ENCODE data around the gene TMEM127. TPM values are rescaled to one million over a fixed set of nuclear protein-coding genes. Genes with fewer than 3 reads are reported as not detected.
A peak's percentile ranks its signal among the peaks of the same experiment; 100 is the strongest.

Gene TMEM127
- polyA plus RNA-seq, 4 donors = 34.2 to 45.8 (median 43.7) TPM

DNA sequence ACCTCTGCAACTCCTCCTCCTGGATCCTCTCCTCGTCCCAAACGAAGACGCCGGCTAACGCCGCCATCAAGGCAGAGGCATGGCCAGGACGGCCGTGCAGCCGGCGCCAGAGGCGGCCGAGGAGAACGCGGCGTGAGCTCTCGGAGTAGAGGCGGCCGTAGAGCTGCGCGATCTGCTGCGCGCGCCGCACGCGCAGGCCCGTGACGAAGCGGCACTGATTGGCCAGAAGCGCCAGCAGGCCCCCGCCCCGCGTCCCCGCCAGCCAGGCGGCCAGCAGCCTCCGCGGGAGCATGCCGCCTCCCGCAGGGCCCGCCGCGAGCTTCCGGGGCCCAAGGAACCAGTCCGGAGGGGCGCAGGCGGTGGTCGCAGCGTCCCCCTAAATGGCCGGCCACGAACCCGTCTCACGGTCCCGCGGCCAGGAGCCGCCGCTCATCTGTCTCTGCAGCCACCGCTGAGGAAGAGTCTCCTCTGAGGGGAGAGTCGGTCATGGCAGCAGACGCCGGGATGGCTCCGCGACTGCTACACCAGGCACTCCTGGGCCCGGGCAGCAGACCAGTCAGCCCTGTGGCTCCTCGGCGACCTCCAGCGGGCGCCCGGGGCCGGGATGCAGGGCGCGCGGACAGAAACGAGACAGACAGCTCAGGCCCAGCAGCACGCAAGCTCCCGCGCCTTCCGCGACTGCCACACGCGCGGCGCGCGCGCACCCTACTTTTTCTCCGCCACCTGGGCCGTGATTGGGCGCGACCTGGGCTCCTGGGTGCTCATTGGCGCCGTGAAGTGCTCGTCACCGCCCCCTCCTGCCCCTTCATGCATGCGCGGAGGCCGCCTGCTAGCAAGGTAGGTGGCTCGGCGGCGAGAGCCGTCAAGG, 57.4 kb downstream of the TMEM127 start, which contains the start of gene STARD7:
Gene STARD7 (minus strand): TSS at position 685 of the 868 bp plus-strand sequence. CDS start 393 bp downstream, at position 292.
- DNase-seq (ENCODE audit: low read depth in 4 of 4, low spot score in 3 of 4) = peak; percentile 93 to 95 (median 94)

DNA sequence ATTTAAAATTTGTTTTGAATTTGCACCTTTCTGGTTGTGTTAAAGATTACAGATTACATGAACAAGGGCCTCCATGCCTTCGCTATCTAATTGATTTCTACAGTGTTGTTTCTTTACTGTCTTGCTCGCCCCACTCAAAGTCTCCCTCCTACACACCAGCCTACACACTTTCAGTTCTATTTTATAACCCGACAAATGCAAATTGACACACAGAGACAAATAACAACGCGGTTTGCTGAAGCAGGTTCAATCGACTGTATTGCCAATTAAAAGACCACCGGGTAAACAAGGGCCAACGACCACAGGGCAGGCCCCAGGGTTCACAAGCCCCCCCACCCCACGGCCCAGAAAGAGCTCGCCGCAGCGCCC, 58.0 kb downstream of the TMEM127 start:
- no peak for DNase-seq (ENCODE audit: low read depth in 4 of 4, low spot score in 3 of 4)

DNA sequence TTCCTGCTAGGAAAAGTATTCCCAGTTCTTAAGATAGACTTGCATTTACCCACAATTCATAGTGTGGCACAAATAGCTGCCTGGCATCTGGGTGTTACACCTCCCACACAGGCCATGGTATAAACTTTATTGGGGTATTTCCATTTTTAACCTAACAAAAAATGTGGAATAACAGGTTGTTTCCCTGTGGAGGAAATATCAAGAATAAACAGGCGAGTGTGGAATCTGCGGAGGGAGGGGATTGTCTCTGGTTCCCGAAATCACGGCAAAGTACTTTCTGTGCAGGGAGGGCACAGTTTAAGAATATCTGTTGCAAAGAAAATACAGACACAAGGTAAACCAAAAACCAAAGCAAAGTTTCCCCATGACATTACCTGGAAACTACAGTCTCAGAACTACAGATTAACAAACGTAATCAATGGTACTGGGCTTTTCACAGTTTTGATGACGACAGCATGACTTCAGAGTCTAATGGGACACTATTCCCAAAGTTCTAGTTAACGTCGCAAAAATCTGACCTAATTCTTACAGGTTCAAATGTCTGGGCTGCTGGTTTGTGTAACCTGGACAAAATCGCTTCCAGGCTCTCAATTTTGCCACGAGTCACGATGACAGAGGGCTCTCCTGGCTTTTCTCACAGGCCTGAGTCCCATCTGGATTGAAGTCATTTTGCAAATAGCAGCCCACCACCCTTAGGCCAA, 58.6 kb downstream of the TMEM127 start:
- no peak for DNase-seq (ENCODE audit: low read depth in 4 of 4, low spot score in 3 of 4)

DNA sequence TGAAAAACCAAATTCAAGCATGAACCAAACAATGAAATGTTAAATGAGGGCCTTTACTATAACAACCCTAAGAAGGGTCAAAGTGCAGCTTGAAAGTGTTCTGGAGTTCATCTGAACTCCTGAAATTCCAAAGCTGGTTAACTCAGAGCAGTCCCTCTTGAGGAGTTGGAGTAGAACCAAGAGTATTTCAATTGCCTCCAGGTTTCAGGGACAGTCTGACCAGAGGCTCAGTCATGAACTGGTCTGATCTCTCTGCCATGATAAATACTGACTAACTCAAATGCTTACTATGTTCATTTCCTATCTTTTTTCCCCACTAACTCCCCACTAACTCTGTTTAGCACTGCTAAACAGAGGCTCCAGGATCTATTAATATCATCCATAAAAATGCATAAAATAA, 59.9 kb downstream of the TMEM127 start:
- no peak for DNase-seq (ENCODE audit: low read depth in 4 of 4, low spot score in 3 of 4)

DNA sequence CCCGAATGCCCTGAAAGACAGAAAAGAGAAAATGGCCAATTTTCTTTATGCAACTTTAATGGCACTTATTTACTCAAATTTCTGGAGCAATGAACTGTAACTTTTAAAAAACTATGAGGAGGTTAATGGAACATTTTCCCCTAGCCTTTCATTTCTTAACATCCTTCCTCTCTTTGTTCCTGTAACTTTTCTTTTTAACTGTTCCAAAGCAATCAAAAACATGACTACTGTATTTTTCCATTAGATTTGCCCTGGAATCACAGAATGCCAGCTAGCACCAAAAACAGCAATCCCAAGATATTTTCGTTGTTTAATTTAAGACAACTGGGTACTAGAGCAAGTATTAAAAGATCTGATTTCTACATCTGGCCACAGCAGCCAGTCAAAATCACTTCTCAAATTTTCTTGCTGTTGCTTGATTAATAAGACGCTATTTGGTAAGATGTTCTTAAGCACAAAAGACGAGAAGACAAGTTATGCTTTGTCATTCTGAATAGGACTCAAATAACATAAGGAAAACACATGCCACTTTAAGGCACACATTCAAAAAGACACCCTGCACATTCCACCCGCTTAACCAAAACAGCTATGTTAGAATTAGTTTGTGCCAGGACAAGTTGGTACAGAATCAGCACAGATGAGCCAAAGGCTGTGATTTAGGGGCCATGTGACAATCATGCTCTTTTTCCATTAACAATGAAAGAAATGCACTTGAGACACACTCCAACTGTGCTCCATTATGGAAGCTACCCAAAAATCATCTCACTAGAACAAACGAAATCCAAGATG, 60.8 kb downstream of the TMEM127 start:
- no peak for DNase-seq (ENCODE audit: low read depth in 4 of 4, low spot score in 3 of 4)

DNA sequence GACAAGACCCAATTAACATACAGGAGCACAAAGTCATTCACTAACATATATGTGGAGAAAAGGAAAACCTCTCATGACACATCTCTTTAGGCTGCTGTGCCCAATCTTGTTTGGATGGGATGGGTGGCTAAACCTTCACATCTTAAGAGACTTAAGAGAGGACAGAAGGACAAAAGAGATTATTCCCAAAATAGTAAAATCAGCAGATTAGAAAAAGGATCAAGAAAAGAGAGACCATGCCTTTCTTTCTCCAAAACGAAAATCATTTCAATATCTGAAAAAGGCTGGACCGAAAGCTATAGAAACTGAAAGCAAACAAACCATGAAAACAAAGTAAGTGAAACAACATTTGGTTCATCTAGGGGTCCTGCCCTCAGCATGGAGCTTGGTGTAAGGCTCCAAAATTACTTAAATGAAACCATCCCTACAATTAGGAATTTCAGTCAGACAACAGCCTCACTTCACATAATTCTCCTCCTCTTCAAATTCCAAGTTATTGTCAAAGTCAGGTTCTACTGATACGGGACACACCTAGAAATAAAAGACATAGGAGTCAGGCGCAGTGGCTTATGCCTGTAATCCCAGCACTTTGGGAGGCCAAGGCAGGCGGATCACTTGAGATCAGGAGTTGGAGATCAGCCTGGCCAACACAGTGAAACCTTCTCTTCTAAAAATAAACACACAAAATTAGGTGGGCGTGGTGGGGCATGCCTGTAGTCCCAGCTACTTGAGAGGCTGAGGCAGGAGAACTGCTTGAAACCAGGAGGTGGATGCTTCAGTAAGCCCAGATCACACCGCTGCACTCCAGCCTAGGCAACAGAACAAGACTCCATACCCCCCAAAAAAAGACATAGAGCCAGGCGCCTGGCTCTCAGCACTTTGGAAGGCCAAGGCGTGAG, 62.4 kb downstream of the TMEM127 start:
- DNase-seq (ENCODE audit: low read depth in 4 of 4, low spot score in 3 of 4) = no peak

DNA sequence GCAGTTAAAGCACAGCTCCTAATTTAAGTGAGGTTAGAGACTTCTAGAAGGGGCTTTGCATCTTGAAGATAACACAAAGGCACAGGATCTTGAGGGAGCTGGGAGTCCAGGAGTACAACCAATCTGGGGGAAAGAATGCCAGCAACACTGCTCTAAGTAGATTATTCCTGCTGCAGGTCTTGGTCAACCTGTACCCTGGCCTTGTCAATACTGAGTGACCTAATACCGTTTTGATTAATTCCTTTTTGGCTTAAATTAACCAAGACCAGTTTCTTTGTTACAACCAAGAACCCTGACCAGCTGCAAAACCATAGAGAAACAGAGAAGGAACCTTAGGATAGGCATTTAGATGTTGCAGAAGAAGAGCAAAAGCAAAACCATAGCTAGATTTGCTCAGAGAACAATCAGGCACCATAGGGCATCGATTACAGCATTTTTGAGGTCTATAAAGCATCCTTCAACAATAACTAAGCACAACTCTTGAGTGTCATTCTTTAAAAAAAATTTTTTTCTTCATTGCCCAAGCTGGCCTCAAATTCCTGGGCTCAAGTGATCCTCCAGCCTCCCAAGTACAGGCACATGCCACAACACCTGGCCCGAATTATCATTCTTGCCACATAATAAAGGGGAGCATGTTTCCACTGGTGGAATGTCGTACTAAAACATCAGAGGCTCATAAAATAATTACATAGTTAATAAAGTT, 63.5 kb downstream of the TMEM127 start:
- no peak for DNase-seq (ENCODE audit: low read depth in 4 of 4, low spot score in 3 of 4)

DNA sequence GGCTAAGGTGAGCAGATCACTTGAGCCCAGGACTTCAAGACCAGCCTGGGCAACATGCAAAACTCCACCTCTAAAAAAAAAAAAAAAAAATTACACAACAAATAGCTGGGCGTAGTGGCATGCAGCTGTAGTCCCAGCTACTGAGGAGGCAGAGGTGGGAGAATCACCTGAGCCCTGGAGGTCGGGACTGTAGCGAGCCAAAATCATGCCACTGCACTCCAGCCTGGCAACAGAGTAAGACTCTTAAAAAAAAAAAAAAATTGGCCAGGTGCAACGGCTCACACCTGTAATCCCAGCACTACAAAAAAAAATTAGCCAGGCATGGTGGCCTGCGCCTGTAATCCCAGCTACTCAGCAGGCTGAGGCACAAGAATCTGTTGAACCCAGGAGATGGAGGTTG, 64.5 kb downstream of the TMEM127 start:
- no peak for DNase-seq (ENCODE audit: low read depth in 4 of 4, low spot score in 3 of 4)

DNA sequence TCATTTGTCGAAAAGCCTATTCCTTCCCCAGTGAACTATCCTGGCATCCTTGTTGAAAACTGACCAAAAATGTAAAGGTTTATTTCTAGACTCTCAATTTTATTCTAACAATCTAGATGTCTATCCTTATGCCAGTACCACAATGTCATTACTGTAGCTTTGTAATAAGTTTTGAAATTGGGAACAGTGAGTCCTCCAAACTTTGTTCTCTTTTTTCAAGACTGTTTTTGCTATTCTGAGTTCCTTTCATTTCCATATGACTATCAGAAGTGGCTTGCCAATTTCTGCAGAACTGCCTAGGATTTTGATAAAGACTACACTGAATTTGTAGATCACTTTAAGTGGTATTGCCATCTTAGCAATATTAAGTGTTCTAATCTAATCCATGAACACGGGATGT, 66.9 kb downstream of the TMEM127 start:
- no peak for DNase-seq (ENCODE audit: low read depth in 4 of 4, low spot score in 3 of 4)

Other genes with a start within 250 kb of the TMEM127 start
- 1 to 10 TPM; 2.6 to 7.3 (median 3.2) TPM for gene GPAT2, start 231.1 kb downstream of the TMEM127 start, polyA plus RNA-seq (ENCODE audit: insufficient read length in 4 of 4)
- 1 to 10 TPM; 2.2 to 5.1 (median 3.4) TPM for gene ADRA2B, start 149.4 kb downstream of the TMEM127 start, polyA plus RNA-seq (ENCODE audit: insufficient read length in 4 of 4)
- under 1 TPM in 3 of 4 donors, not detected in 1; 0.10 to 0.15 (median 0.14) TPM for gene ASTL, start 127.5 kb downstream of the TMEM127 start, polyA plus RNA-seq (ENCODE audit: insufficient read length in 4 of 4)
- 1 to 10 TPM; 2.7 to 9.6 (median 6.0) TPM for gene DUSP2, start 120.6 kb downstream of the TMEM127 start, polyA plus RNA-seq (ENCODE audit: insufficient read length in 4 of 4)
- gene STARD7, start 57.2 kb downstream of the TMEM127 start, polyA plus RNA-seq (ENCODE audit: insufficient read length in 4 of 4) = 100 to 1,000 TPM in 3 of 4 donors, 10 to 100 TPM in 1; 71.5 to 147 (median 140) TPM
- 10 to 100 TPM; 51.9 to 83.5 (median 61.1) TPM for gene CIAO1, start 228 bp upstream of the TMEM127 start, polyA plus RNA-seq (ENCODE audit: insufficient read length in 4 of 4)
- 100 to 1,000 TPM; 130 to 193 (median 174) TPM for gene SNRNP200, start 39.5 kb upstream of the TMEM127 start, polyA plus RNA-seq (ENCODE audit: insufficient read length in 4 of 4)
- gene ITPRIPL1, start 59.3 kb upstream of the TMEM127 start, polyA plus RNA-seq (ENCODE audit: insufficient read length in 4 of 4) = 1 to 10 TPM; 3.8 to 5.1 (median 4.8) TPM
- 10 to 100 TPM; 14.0 to 19.8 (median 18.8) TPM for gene NCAPH, start 69.8 kb upstream of the TMEM127 start, polyA plus RNA-seq (ENCODE audit: insufficient read length in 4 of 4)
- gene NEURL3, start 239.4 kb upstream of the TMEM127 start, polyA plus RNA-seq (ENCODE audit: insufficient read length in 4 of 4) = 1 to 10 TPM in 3 of 4 donors, under 1 TPM in 1; 0.15 to 9.0 (median 4.0) TPM